Activated T-cell treated with anti-CD3 and anti-CD28 coated beads, Interleukin-2, amount 50 U/mL, for 24 hours (primary cell): Measurements from ENCODE around the gene NRN1L.
"Not testable (repeated sequence)": the region's sequence is repeated elsewhere in the genome, so short reads cannot be mapped to it uniquely, and the experiment has no call there.

Experiments
- DNase-seq: peaks from one replicate; pipeline ENCODE4 v3.0.0-alpha.2; 2020
- H3K27ac Mint-ChIP-seq: 2 replicates; pipeline ENCODE4 v1.8.0; 2020; ENCODE audit warnings: mild to moderate bottlenecking, mixed read lengths
- H3K27me3 Mint-ChIP-seq: 2 replicates; pipeline ENCODE4 v1.8.0; 2020; ENCODE audit warnings: mixed read lengths
- H3K36me3 Mint-ChIP-seq: 2 replicates; pipeline ENCODE4 v1.8.0; 2020; ENCODE audit warnings: low read depth, mixed read lengths
- H3K4me1 Mint-ChIP-seq: 2 replicates; pipeline ENCODE4 v1.8.0; 2020; ENCODE audit warnings: low read depth, mixed read lengths
- H3K4me3 Mint-ChIP-seq: 2 replicates; pipeline ENCODE4 v1.8.0; 2020; ENCODE audit warnings: mild to moderate bottlenecking, moderate library complexity, mixed read lengths
- H3K9me3 Mint-ChIP-seq: 2 replicates; pipeline ENCODE4 v1.8.0; 2020; ENCODE audit warnings: mixed read lengths

Gene NRN1L

DNA sequence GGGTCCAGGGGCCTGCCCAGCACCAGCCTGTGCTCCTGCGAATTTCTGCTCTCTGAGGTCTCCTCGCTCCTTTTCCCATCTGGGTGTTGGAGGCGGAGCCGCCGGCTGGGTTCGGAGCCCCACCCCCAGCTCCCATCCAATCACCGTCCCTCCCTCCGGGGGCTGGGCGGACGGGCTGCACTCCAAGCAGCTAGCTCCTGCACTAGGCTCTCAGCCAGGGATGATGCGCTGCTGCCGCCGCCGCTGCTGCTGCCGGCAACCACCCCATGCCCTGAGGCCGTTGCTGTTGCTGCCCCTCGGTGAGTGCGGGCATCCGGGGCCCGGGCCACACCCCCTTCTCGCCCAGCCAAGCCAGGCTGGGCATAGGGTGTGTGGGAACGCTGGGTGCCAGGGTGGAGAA lies at the start of gene NRN1L:
Gene NRN1L, plus strand, starts transcription at position 202 of the 400 bp plus-strand sequence. Its CDS starts 19 bp downstream, at position 221.
- Mint-ChIP-seq H3K9me3 (no peaks in the 10 kb centered on the region), H3K27ac (peak within 1 kb of the TSS; percentile 41), H3K4me3 (no peak within 1 kb of the TSS), H3K27me3 (no peaks in the 10 kb centered on the region), H3K36me3 (peaks cover 67% of the 10 kb centered on the region), H3K4me1 (no peaks in the 10 kb centered on the region)
- no peak for DNase-seq

DNA sequence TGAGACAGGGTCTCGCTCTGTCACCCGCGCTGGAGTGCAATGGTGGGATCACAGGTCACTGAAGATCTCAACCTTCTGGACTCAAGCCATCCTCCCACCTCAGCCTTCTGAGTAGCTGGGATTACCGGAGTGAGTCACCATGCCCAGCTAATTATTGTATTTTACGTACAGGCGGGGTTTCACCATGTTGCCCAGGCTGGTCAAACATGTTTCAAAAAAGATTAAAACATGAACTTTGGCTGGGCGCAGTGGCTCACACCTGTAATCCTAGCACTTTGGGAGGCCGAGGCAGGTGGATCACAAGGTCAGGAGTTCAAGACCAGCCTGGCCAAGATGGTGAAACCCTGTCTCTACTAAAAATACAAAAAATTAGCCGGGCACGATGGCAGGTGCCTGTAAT lies 47.5 kb upstream of the NRN1L start:
- H3K27me3 Mint-ChIP-seq, DNase-seq, H3K4me3 Mint-ChIP-seq, H3K9me3 Mint-ChIP-seq, H3K36me3 Mint-ChIP-seq, H3K27ac Mint-ChIP-seq: not testable (repeated sequence)
- H3K4me1 Mint-ChIP-seq: peaks cover 19% of the 10 kb centered on the region

DNA sequence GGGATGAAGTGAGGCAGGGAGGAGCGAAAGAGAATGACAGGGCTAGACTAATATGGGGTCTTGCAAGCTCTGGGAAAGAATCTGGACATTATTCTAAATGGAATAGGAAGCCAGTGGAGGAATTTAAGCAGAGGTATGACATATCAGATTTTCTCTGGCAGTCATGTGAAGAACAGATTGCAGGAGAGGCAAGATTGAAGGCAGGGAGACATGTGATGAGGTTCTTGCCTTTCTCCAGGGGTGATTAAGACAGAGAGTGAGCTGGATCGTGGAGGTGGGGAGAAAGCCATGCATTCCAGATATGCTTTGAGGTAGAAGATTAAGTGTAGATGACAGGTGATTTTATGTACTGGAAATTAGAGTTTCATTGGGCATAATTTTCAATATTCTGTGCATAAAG lies 46.9 kb upstream of the NRN1L start:
- no peak overlapping the region for H3K4me3 Mint-ChIP-seq
- peaks cover 13% of the 10 kb centered on the region for H3K4me1 Mint-ChIP-seq
- peaks cover 12% of the 10 kb centered on the region for H3K36me3 Mint-ChIP-seq
- H3K27ac Mint-ChIP-seq: no peak overlapping the region
- no peak for DNase-seq
- H3K27me3 Mint-ChIP-seq: no peaks in the 10 kb centered on the region
- H3K9me3 Mint-ChIP-seq: no peaks in the 10 kb centered on the region

DNA sequence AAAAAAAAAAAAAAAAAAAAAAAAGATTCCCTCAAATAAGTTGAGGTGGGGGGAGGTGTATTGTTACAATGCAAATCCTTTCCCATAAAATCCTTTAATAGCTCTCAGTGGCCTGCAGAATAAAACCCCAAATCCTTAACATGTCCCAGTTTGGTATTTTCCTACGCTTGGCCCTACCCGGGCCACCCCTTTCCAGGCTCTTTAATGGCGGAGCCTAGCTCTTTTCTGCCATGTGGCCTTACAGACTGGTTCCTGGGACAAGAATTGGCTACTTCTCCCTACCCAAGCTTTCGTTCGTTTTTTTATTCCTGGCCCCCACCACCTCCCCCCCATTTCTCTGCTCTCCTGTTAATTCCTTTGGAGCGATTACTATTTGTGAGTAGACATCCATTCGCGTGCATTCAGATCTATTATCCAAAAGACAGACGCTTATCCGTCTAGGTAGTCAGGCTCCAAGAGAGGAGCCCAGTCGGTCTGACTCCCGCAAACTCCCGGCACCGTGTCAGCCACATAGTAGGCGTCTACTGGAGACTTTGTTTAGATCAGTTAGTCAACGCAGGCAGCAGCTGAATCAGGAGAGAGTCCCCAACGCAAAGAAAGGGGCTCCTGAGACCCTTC lies 43.4 kb upstream of the NRN1L start:
- Mint-ChIP-seq H3K36me3 (peaks cover 36% of the 10 kb centered on the region), H3K4me3 (peak overlapping the region; percentile 90), H3K27ac (peak overlapping the region; percentile 99), H3K4me1 (peaks cover 38% of the 10 kb centered on the region), H3K27me3 (no peaks in the 10 kb centered on the region), H3K9me3 (no peaks in the 10 kb centered on the region)
- DNase-seq: no peak

DNA sequence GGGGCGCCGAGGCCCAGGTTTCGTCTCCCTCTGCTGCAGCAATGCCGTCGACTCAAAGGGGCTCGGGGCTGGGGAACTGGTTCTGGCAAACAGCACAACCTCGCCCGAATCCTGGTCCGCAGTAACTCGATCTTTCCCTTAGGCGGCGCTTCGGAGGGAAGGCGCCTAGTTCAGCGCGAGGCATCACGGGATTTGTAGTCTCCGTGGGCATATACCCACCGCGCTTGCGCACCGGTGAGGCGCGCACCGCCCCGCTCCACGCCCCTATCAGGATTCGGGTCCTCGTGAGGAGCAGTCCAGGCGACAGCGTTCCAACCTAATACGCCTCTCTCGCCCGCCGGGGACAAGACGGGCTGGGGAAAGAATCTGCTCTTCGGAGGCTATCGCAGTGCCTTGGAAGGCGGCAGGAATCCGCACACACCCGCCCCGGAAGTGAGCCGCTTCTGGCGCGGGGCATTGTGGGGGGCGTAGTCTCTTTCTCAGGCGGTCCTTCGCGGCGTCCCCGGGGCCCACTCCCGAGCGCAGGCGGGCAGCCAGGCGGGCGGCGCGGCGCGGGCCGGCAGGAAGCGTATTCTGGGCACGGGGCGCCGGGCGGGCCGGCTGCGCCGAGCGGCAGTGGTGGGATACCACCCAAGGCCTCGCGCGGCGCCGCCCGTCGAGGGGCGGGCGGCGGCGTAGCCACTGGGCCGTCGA lies 42.7 kb upstream of the NRN1L start, which contains the start of gene THAP11:
Gene THAP11, plus strand, starts transcription at position 505 of the 693 bp plus-strand sequence. CDS start 235 bp downstream, outside the sequence.
- peak; percentile 97 for DNase-seq
- H3K9me3 Mint-ChIP-seq: no peaks in the 10 kb centered on the region
- peak within 1 kb of the TSS; percentile 96 for H3K4me3 Mint-ChIP-seq
- H3K27ac Mint-ChIP-seq: peak within 1 kb of the TSS; percentile 99
- H3K36me3 Mint-ChIP-seq: peaks cover 36% of the 10 kb centered on the region
- H3K4me1 Mint-ChIP-seq: peaks cover 38% of the 10 kb centered on the region
- no peaks in the 10 kb centered on the region for H3K27me3 Mint-ChIP-seq

DNA sequence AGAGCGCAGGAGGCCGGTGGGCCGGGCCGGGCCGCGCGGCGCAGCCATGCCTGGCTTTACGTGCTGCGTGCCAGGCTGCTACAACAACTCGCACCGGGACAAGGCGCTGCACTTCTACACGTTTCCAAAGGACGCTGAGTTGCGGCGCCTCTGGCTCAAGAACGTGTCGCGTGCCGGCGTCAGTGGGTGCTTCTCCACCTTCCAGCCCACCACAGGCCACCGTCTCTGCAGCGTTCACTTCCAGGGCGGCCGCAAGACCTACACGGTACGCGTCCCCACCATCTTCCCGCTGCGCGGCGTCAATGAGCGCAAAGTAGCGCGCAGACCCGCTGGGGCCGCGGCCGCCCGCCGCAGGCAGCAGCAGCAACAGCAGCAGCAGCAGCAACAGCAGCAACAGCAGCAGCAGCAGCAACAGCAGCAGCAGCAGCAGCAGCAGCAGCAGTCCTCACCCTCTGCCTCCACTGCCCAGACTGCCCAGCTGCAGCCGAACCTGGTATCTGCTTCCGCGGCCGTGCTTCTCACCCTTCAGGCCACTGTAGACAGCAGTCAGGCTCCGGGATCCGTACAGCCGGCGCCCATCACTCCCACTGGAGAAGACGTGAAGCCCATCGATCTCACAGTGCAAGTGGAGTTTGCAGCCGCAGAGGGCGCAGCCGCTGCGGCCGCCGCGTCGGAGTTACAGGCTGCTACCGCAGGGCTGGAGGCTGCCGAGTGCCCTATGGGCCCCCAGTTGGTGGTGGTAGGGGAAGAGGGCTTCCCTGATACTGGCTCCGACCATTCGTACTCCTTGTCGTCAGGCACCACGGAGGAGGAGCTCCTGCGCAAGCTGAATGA lies 42.0 kb upstream of the NRN1L start:
- H3K9me3 Mint-ChIP-seq: no peaks in the 10 kb centered on the region
- H3K4me1 Mint-ChIP-seq: peaks cover 41% of the 10 kb centered on the region
- H3K4me3 Mint-ChIP-seq: peak overlapping the region; percentile 96
- peak; percentile 79 for DNase-seq
- peaks cover 41% of the 10 kb centered on the region for H3K36me3 Mint-ChIP-seq
- peak overlapping the region; percentile 95 for H3K27ac Mint-ChIP-seq
- no peaks in the 10 kb centered on the region for H3K27me3 Mint-ChIP-seq

DNA sequence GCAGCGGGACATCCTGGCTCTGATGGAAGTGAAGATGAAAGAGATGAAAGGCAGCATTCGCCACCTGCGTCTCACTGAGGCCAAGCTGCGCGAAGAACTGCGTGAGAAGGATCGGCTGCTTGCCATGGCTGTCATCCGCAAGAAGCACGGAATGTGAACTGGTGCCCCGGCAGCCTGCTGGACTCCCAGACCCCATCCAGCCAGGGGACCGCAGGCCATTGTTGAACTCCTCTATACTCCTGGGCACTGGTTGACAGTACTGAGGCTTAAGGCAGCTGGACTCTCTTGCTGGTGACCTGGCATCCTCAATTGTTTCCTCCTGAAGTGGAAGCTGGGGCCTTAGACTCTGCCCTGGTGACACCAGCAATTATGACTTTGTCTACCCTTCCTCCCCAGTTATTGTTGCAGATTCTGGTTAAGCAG lies 41.3 kb upstream of the NRN1L start:
- DNase-seq: no peak
- no peaks in the 10 kb centered on the region for H3K9me3 Mint-ChIP-seq
- peaks cover 44% of the 10 kb centered on the region for H3K36me3 Mint-ChIP-seq
- peak overlapping the region; percentile 95 for H3K27ac Mint-ChIP-seq
- H3K27me3 Mint-ChIP-seq: no peaks in the 10 kb centered on the region
- H3K4me1 Mint-ChIP-seq: peaks cover 47% of the 10 kb centered on the region
- H3K4me3 Mint-ChIP-seq: peak overlapping the region; percentile 96

DNA sequence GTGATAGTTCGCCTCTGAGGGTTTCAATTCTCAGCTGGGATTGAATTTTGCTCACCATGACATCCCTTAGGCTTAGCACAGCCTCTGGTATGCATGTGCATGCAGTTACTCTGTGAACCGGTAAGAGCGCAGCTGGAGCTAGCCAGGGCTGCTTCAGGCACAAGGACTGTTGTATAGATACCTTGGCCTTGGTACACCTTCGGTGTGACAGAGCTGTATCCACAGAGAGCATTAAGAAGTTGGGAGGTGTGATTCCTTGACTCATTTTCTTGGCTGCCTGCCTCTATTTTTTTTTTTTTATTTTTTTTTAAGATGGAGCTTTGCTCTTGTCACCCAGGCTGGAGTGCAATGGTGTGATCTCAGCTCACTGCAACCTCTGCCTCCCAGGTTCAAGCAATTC lies 40.2 kb upstream of the NRN1L start:
- Mint-ChIP-seq H3K27me3 (no peaks in the 10 kb centered on the region), H3K36me3 (peaks cover 51% of the 10 kb centered on the region), H3K27ac (peak overlapping the region; percentile 95), H3K4me3 (peak overlapping the region; percentile 96), H3K9me3 (no peaks in the 10 kb centered on the region), H3K4me1 (peaks cover 53% of the 10 kb centered on the region)
- DNase-seq: no peak

DNA sequence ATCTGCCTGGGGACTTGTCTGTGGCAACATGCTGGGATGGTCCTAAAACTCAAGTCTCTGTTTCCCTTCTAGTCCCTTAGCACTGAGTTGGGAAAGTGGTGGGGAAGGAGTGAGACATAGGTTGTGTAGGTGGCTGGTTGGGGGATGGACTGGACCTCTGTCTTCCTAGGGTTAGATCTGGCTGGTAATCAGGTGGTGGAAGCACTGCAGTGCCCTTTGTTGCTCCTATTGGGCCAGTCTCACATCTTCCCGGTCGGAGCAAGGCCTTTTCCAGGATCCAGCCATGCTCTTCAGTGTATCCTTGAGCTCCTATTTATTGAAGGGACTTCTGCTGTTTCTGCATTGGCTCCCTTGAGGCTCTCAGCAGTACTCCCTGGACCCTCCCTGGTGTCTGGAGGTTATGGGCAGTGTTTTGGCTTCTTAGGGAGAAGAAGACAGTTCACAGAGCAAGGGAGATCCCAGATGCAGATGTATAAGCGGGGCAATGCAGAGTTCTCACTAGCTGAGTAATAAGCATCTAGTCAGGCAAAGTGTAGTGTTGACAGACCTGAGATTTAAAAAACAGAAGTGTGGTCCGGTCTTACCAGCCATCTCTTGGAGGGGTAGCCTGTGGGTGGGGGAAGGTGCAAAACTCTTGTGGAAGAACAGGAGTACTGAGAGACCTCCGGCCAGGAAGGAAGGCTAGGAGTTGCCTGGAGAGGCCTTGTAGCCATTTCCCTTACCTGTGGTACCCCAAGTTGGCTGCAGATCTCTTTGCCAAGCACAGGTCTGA lies 39.2 kb upstream of the NRN1L start:
- peak overlapping the region; percentile 96 for H3K4me3 Mint-ChIP-seq
- DNase-seq: no peak
- H3K27me3 Mint-ChIP-seq: no peaks in the 10 kb centered on the region
- H3K9me3 Mint-ChIP-seq: no peaks in the 10 kb centered on the region
- H3K4me1 Mint-ChIP-seq: peaks cover 59% of the 10 kb centered on the region
- H3K27ac Mint-ChIP-seq: peak overlapping the region; percentile 94
- H3K36me3 Mint-ChIP-seq: peaks cover 59% of the 10 kb centered on the region

DNA sequence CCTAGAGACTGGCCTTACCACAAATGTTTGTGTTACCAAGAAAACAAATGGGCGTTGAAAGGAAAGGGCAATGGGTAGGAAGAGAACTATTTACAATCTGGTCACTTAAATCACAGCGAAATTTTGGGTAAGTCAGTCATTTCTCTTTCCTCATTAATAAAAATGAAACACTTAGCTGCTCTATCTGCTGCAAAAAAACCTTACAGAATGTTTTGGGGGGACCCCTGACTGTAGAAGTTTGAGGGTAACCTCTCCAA lies 38.7 kb upstream of the NRN1L start:
- DNase-seq: no peak
- Mint-ChIP-seq H3K27me3 (no peaks in the 10 kb centered on the region), H3K4me3 (peak overlapping the region; percentile 96), H3K36me3 (peaks cover 63% of the 10 kb centered on the region), H3K9me3 (no peaks in the 10 kb centered on the region), H3K27ac (peak overlapping the region; percentile 94), H3K4me1 (peaks cover 62% of the 10 kb centered on the region)

DNA sequence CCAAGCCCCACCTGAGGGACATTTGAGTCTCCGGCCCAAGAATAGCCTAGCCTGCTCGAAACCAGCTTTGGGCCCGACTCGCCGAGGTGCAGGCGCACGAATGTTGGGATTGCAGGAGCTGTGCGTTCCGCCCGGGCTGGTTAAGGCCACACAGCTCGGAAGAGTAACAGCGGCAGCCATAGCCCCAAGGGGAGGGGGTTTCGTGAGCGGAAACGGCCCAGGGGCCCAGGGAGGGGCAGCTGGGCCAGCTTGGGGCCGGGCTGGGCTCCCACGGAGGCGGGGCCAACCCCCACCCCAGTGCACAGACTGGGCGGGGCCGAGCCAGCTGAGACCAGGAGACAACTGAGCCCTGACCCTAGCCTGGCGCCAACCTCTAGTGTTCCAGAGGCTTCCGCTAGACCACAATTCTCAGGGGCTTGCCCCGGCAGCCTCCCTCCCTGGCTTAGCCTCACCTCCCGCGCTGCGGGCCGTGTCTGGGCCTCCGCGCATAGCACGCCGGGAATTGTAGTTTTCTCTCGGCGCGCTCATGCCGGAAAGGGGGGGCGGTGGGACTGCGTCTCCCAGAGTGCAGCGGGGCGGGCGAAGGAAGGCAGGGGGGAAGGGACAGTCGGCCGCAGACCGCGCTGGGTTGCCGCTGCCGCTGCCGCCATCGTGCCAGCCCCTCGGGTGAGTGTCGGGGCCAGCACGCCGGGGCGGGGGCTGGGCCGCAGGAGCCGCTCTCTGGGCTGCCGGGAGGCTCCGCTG lies 38.2 kb upstream of the NRN1L start, which contains the start of gene NUTF2:
Gene NUTF2, plus strand, starts transcription at position 614 of the 744 bp plus-strand sequence. CDS start 18,198 bp downstream, outside the sequence.
- H3K27me3 Mint-ChIP-seq: no peaks in the 10 kb centered on the region
- peaks cover 67% of the 10 kb centered on the region for H3K36me3 Mint-ChIP-seq
- H3K4me3 Mint-ChIP-seq: peak within 1 kb of the TSS; percentile 96
- H3K4me1 Mint-ChIP-seq: peaks cover 62% of the 10 kb centered on the region
- DNase-seq: peak; percentile 98
- no peaks in the 10 kb centered on the region for H3K9me3 Mint-ChIP-seq
- H3K27ac Mint-ChIP-seq: peak within 1 kb of the TSS; percentile 94

DNA sequence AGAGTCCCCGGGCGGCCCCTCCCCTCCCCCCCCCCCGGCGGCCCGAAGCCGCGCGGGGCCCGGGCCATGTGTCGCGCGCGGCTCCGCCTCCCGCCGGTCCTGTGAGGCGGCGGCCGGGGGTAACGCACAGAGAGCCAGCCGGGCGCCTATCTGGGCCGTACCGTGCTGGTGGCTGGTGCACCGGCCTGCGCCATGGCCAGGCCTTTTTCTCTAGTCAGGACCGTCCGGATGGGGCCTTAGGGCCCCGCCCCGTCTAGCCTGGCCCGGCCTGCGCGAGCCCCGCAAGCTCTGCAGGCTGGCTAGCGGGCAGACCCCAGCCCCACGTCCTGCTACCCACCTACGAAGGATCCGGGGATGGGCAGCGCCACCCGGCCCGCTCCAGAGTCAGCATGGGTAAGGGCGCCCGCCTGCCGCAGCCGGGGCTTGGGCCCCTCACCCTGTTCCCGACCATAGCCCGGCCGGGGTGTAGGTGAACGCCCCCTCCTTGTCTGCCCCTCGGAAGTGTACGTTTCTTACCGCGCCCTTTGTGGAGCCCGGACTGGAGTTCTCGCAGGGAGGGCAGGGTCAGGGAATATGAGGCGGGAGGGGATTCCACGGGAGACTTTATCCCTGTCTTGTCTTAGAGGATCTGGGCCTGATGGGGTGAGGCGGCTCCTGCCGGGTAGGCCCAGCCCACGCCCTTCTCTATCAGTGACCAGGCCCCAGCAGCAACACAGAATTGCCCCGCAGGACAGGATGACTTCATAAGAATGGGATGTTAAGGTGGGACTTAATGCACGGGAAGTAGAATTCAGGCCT lies 37.4 kb upstream of the NRN1L start, which contains the start of gene CENPT:
Gene CENPT, minus strand, starts transcription at position 630 of the 798 bp plus-strand sequence. CDS start 13,834 bp downstream, outside the sequence.
- no peak for DNase-seq
- H3K27ac Mint-ChIP-seq: peak within 1 kb of the TSS; percentile 94
- peak within 1 kb of the TSS; percentile 96 for H3K4me3 Mint-ChIP-seq
- H3K4me1 Mint-ChIP-seq: peaks cover 59% of the 10 kb centered on the region
- H3K9me3 Mint-ChIP-seq: no peaks in the 10 kb centered on the region
- H3K27me3 Mint-ChIP-seq: no peaks in the 10 kb centered on the region
- H3K36me3 Mint-ChIP-seq: peaks cover 70% of the 10 kb centered on the region

DNA sequence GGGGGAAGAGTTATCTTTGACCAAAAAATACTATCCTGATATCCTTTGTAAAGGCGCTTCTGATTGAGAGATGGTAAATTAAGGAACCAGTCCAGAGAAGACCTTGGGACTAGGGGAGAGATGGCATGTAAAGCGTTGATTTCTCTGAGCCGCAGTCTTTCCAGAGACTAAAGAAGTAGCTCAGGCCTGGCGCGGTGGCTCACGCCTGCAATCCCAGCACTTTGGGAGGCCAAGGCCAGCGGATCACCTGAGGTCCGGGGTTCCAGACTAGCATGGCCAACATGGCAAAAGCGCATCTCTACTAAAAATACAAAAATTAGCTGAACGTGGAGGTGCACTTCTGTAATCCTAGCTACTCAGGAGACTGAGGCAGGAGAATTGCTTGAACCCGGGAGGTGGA lies 36.6 kb upstream of the NRN1L start:
- Mint-ChIP-seq H3K9me3 (no peaks in the 10 kb centered on the region), H3K4me1 (peaks cover 59% of the 10 kb centered on the region), H3K4me3 (peak overlapping the region; percentile 93), H3K27me3 (no peaks in the 10 kb centered on the region), H3K36me3 (peaks cover 63% of the 10 kb centered on the region), H3K27ac (peak overlapping the region; percentile 90)
- no peak for DNase-seq
